HUES6 (cell line): ENCODE results near the gene ARHGEF10L.
A peak's percentile ranks its signal among the peaks of the same experiment; 100 is the strongest.
"Not testable (repeated sequence)": the region's sequence is repeated elsewhere in the genome, so short reads cannot be mapped to it uniquely, and the experiment has no call there.

Experiments used
- H3K27ac ChIP-seq: 2 replicates; pipeline ENCODE4 v1.7.0; 2013; ENCODE audit warnings: low read depth, mild to moderate bottlenecking, low read length, inconsistent platforms
- H3K27me3 ChIP-seq: 2 replicates; pipeline ENCODE4 v1.6.1; 2013; ENCODE audit warnings: low read length; ENCODE audit not compliant: control insufficient read depth, insufficient read depth
- H3K36me3 ChIP-seq: 2 replicates; pipeline ENCODE4 v1.6.1; 2013; ENCODE audit warnings: low read length; ENCODE audit not compliant: control insufficient read depth, insufficient read depth
- H3K4me1 ChIP-seq: 2 replicates; pipeline ENCODE4 v1.6.1; 2013; ENCODE audit warnings: low read length; ENCODE audit not compliant: control insufficient read depth, insufficient read depth
- H3K4me3 ChIP-seq: 2 replicates; pipeline ENCODE4 v1.5.1; 2013; ENCODE audit warnings: low read depth, low read length
- H3K9ac ChIP-seq: one replicate; pipeline ENCODE4 v1.6.1; 2013; ENCODE audit warnings: mild to moderate bottlenecking, low read length
- H3K9me3 ChIP-seq: 2 replicates; pipeline ENCODE4 v1.6.1; 2013; ENCODE audit warnings: low read depth, low read length; ENCODE audit not compliant: control insufficient read depth, insufficient read depth

ARHGEF10L gene

GRCh38 chr1:17539477-17540254 is at the start of gene ARHGEF10L:
TSS of gene ARHGEF10L (plus strand) at chr1:17539698. CDS start at chr1:17580596, 40,898 bp downstream.
- peak within 1 kb of the TSS; percentile 97 for H3K4me3 ChIP-seq
- no peaks in the 10 kb centered on the region for H3K27me3 ChIP-seq
- H3K9me3 ChIP-seq, result no peaks in the 10 kb centered on the region; the same call in 1 of the 2 replicates
- no peaks in the 10 kb centered on the region for H3K36me3 ChIP-seq
- peaks cover 24% of the 10 kb centered on the region for H3K4me1 ChIP-seq
- H3K27ac ChIP-seq, result peak within 1 kb of the TSS; percentile 87
- peak within 1 kb of the TSS; percentile 88 for H3K9ac ChIP-seq

- not testable (repeated sequence) for H3K36me3 ChIP-seq, H3K9ac ChIP-seq, H3K4me3 ChIP-seq, H3K27me3 ChIP-seq, H3K9me3 ChIP-seq, H3K27ac ChIP-seq, H3K4me1 ChIP-seq
These were observed 49.6 kb upstream of the ARHGEF10L start for GRCh38 chr1:17489768-17490417.

GRCh38 chr1:17490667-17491066 is 48.8 kb upstream of the ARHGEF10L start:
- not testable (repeated sequence) for H3K4me3 ChIP-seq, H3K36me3 ChIP-seq, H3K4me1 ChIP-seq, H3K9ac ChIP-seq, H3K27ac ChIP-seq, H3K9me3 ChIP-seq, H3K27me3 ChIP-seq

- Histone ChIP-seq H3K27me3 (no peaks in the 10 kb centered on the region), H3K4me1 (peaks cover 5% of the 10 kb centered on the region; the same call in 1 of the 2 replicates), H3K4me3 (no peak overlapping the region), H3K36me3 (no peaks in the 10 kb centered on the region), H3K9me3 (peaks cover 6% of the 10 kb centered on the region; the same call in 1 of the 2 replicates), H3K27ac (no peak overlapping the region), H3K9ac (no peak overlapping the region)
These were observed 45.3 kb upstream of the ARHGEF10L start for GRCh38 chr1:17494114-17494729.

- peaks cover 6% of the 10 kb centered on the region; the same call in 1 of the 2 replicates for H3K9me3 ChIP-seq
- no peaks in the 10 kb centered on the region for H3K27me3 ChIP-seq
- H3K27ac ChIP-seq, result no peak overlapping the region
- H3K9ac ChIP-seq, result no peak overlapping the region
- no peaks in the 10 kb centered on the region for H3K36me3 ChIP-seq
- H3K4me1 ChIP-seq, result peaks cover 5% of the 10 kb centered on the region; the same call in 1 of the 2 replicates
- no peak overlapping the region for H3K4me3 ChIP-seq
These were observed 43.1 kb upstream of the ARHGEF10L start for GRCh38 chr1:17496419-17496818.

- Histone ChIP-seq H3K36me3 (no peaks in the 10 kb centered on the region), H3K4me3 (no peak overlapping the region), H3K9ac (no peak overlapping the region), H3K27ac (no peak overlapping the region), H3K9me3 (peaks cover 6% of the 10 kb centered on the region; the same call in 1 of the 2 replicates), H3K27me3 (no peaks in the 10 kb centered on the region), H3K4me1 (peaks cover 2% of the 10 kb centered on the region; the same call in 1 of the 2 replicates)
These were observed 41.3 kb upstream of the ARHGEF10L start for GRCh38 chr1:17498214-17498613.

- H3K4me1 ChIP-seq, result peaks cover 2% of the 10 kb centered on the region; the same call in 1 of the 2 replicates
- H3K27me3 ChIP-seq, result no peaks in the 10 kb centered on the region
- no peak overlapping the region for H3K27ac ChIP-seq
- no peak overlapping the region for H3K4me3 ChIP-seq
- no peak overlapping the region for H3K9ac ChIP-seq
- H3K36me3 ChIP-seq, result no peaks in the 10 kb centered on the region
- H3K9me3 ChIP-seq, result peaks cover 6% of the 10 kb centered on the region; the same call in 1 of the 2 replicates
These were observed 37.1 kb upstream of the ARHGEF10L start for GRCh38 chr1:17502326-17502778.

- Histone ChIP-seq H3K27me3 (no peaks in the 10 kb centered on the region), H3K4me3 (no peak overlapping the region), H3K27ac (no peak overlapping the region), H3K9ac (no peak overlapping the region), H3K36me3 (no peaks in the 10 kb centered on the region), H3K9me3 (peaks cover 2% of the 10 kb centered on the region; the same call in 1 of the 2 replicates), H3K4me1 (peaks cover 2% of the 10 kb centered on the region; the same call in 1 of the 2 replicates)
These were observed 36.4 kb upstream of the ARHGEF10L start for GRCh38 chr1:17503146-17503545.

- H3K27me3 ChIP-seq, H3K4me3 ChIP-seq, H3K27ac ChIP-seq, H3K9ac ChIP-seq, H3K36me3 ChIP-seq, H3K4me1 ChIP-seq, H3K9me3 ChIP-seq: not testable (repeated sequence)
These were observed 32.3 kb upstream of the ARHGEF10L start for GRCh38 chr1:17507200-17507599.

GRCh38 chr1:17507915-17508314 is 31.6 kb upstream of the ARHGEF10L start:
- H3K9me3 ChIP-seq, result no peaks in the 10 kb centered on the region
- H3K36me3 ChIP-seq, result no peaks in the 10 kb centered on the region
- H3K4me3 ChIP-seq, result no peak overlapping the region
- no peak overlapping the region for H3K9ac ChIP-seq
- H3K27ac ChIP-seq, result no peak overlapping the region
- H3K4me1 ChIP-seq, result peaks cover 5% of the 10 kb centered on the region; the same call in 1 of the 2 replicates
- H3K27me3 ChIP-seq, result no peaks in the 10 kb centered on the region

GRCh38 chr1:17509363-17509762 is 30.1 kb upstream of the ARHGEF10L start:
- Histone ChIP-seq H3K36me3 (no peaks in the 10 kb centered on the region), H3K9me3 (no peaks in the 10 kb centered on the region), H3K9ac (no peak overlapping the region), H3K4me3 (no peak overlapping the region), H3K27ac (no peak overlapping the region), H3K27me3 (no peaks in the 10 kb centered on the region), H3K4me1 (peaks cover 5% of the 10 kb centered on the region; the same call in 1 of the 2 replicates)
